GM18951 (cell line): Measurements from ENCODE around the gene STK38L.

ENCODE experiments used
- POLR2A ChIP-seq: IDR thresholded peaks from 4 replicates; pipeline ENCODE4 v1.6.1; 2011; ENCODE audit warnings: mild to moderate bottlenecking; ENCODE audit not compliant: insufficient read length, insufficient read depth; ENCODE audit errors: extremely low read depth
- in situ Hi-C: fragments of 300-500 bp; cut with MboI; formaldehyde crosslinking; loops from one replicate; pipeline ENCODE4 v1.12.0; 2022; ENCODE audit warnings: low sequenced_read_pairs, mixed read lengths, inconsistent platforms; ENCODE audit not compliant: unreplicated experiment

The STK38L gene

DNA sequence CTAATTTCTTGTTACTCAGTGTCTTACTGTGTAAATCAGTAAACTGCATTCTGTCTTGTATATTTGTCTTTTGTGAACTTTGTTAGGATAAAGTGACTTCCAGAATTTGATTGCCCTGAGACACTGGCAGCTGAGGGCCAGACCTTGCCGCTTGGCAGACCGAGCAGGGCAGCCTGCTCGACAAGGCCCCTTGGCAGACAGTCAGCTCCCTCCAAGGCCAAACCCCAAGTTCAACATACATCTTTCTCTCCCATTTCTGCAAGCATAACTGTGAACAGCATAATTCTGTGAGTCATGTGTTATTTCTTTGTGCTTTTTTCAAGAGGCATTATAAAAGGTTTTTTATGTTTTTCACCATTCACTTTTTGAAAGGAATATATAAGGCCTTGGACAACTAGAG, 49.4 kb downstream of the STK38L start:
- in situ Hi-C loops, result loop anchor here (25.0 kb wide), 1 partner anchor 256 kb away; no protein-coding TSS in a partner anchor
- TF ChIP-seq POLR2A, result no peak

DNA sequence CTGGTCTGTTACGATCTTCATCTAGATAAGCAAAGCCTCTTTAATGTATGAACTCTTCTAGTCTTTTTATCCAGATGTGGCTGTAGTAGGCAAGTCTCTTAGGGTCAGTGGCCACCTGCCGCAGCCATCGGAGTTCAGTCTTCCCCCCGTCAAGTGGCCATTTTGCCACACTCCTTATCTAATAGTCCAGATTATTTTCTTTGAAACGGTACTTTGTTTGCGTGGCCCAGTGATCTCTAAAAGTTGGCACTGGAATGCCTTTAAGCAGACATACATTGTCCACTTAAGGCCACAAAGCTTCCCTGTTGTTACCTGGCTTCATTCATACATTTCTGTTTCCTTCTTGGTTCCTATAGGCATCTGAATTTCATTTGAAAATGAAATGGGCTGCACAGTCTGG, 52.6 kb downstream of the STK38L start:
- in situ Hi-C loops, result loop anchor here (25.0 kb wide), 1 partner anchor 259 kb away; no protein-coding TSS in a partner anchor
- TF ChIP-seq POLR2A, result no peak

DNA sequence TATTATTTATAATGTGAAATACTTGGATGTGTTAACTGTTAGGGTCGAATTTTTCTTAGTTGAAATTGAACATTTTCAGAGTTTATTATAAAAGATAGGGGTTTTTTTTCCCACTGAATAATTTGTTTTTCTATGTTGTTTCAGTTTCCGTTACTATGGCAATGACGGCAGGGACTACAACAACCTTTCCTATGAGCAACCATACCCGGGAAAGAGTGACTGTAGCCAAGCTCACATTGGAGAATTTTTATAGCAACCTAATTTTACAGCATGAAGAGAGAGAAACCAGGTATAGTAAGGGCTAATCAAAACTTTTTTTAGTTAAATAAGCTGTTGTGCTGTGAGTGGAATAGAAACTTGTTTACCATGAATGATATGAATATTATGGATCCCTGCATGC, 53.5 kb downstream of the STK38L start:
- in situ Hi-C loops, result loop anchor here (25.0 kb wide), 1 partner anchor 260 kb away; no protein-coding TSS in a partner anchor
- no peak for TF ChIP-seq POLR2A

DNA sequence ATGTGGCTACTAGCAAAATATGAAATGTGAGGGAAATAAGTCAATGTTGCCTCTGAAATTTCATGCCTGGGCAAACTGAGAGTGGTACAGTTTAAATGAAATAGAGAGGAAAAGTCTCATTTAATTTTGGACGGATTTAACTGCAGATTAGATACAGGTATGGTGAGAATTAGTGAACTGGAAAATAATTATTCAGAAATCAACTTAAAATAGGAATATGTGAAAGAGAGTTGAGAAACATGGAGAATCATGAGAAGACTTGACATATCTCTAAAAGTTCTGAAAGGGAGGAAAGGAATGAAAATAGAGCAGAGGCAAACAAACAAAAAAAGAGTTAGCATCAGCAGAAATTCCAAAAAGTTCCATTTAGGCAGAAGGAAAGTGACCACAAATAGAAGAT, 55.0 kb downstream of the STK38L start:
- in situ Hi-C loops, result loop anchor here (25.0 kb wide), 1 partner anchor 262 kb away; no protein-coding TSS in a partner anchor

DNA sequence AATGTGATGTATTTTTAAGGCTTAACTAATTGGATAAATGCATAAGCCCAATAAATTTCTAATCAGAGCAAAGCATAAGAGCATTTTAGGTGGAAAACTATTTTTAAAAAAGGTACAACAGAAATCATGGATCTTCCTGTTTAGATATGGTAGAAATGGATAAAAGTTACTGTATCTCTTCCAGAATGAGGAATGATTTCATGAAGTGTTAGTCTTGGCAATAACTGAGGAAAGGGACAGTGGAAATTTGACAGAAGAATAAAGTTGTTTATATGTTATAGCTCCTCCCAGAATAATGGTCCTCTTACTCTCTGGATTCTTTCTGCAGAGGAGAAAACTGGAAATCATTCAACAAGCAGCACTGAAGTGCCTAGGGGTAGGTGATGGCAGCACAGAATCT, 56.1 kb downstream of the STK38L start:
- in situ Hi-C loops, result no loop called here

More for the DNA sequence above, 55.0 kb downstream of the STK38L start:
- TF ChIP-seq POLR2A, result no peak

DNA sequence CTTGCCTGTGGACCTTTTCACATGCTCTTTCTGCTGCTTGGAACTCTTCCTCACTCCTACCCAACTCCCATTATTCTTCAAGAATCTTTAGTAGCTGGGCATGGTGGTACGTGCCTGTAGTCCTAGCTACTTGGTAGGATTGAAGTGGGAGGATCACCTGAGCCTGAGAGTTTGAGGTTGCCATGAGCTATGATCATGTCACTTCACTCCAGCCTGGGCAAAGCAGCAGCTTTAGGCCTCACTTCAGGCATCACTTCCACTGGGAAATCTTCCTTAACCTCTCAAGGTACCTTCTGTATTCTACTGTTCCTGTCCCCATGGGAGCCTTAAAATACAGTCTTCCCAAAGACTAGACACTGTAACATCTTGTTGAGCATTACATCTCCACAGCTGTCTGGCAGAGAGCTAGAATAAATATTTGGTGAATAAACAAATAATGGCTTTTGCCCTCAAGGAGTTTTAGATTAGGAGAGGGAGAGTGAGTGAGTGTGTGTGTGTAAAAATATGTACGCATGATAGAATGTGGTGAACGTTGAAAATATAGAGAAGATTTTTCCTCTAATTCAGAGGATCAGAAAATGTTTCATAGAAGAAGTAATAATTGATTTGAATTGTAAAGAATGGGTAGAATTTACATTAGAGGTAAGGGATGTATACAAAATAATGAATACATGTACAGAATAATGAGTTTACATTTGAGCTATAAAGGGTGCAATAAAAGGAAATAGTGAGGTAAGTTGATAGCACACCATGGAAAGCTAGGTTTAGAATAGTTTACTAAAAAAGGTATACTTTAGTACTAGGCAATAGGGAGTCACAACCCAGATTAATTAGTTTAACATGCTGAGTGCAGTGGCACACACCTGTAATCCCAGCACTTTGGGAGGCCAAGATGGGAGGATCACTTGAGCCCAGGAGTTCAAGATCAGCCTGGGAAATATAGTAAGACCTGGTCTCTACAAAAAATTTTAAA, 59.3 kb downstream of the STK38L start:
- in situ Hi-C loops, result no loop called here
- no peak for TF ChIP-seq POLR2A

More for the DNA sequence above, 56.1 kb downstream of the STK38L start:
- TF ChIP-seq POLR2A, result no peak

DNA sequence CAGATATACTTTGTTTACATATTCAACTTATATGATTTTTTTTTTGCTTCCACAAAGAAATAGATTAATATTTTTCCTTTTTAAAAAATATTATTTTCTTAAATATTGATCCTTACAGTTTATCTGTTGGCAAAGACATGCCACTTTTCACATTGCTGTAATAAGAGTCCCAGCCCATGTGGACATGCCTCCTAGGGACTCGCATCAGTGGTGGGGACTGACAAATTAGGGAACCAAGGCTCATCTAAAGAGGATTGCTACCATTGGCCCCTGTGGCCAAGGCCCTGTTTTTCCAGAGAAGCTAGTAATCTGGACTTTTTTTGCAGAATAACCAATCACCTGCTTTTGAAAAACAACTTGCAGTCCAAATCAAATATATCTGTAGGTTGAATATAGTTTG, 60.8 kb downstream of the STK38L start:
- no peak for TF ChIP-seq POLR2A
- in situ Hi-C loops, result no loop called here

DNA sequence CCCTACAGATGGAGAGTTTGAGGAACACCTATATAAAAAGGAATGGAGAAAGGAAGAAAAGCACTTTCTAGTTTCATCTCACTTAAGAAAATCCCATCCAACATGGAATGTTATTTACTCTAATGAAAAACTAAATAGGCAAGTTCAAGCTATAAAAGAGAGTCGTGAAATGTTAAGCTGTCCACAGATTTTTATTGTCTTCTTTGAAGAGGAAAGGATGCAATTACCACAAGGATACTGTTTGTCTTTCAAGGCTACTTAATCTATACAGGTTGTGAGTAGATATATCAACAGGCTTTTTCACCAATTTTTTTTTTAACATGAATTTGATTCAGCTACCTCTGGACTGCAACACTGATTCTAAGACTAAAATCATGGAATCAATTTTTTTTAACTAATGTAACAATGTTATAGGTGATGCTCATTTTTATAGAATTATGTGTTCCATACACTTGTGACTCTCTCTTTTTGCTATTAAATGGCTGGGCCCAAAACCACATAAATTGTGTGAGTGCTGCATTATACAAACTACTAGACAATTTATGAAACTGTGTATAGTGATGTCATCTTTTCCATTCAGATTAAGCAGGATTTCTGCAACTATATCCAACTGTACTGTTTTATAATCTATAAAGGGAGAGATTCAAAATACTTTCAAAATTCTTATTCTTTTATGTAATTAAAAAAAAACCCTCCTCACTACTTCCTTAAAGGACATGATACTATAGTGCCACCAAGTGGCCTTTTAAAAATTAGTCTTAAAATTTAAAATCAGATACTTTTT, 61.8 kb downstream of the STK38L start:
- no peak for TF ChIP-seq POLR2A
- in situ Hi-C loops, result no loop called here

DNA sequence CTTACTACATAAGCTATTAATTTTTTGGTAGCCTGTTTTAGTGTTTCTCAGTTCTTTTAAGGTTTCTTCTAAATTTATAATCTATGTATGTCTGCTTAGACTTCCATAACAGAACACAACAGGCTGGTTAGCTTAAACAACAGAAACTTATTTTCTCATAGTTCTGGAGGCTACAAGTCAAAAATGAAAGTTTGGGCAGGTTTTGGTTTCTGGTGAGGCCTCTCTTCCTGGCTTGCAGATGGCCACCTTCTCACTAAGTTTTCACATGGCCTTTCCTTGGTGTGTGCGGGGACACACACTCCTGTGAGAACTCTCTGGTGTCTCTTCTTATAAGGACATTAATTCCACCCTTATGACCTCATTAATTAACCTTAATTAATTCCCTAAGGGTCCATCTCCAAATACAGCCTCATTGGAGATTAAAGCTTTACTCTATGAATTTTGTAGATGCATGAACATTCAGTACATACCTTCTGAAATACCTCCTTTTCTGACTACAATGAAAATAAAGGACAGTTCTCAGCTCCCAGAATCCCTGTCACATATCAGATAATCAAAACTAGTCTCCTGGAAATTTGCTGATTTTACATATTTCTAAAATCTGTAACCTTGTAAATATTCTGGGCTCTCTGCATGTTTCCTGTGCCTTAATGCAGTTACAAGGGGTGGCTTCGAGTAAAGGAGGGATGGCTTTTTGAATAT, 65.4 kb downstream of the STK38L start:
- in situ Hi-C loops, result no loop called here

DNA sequence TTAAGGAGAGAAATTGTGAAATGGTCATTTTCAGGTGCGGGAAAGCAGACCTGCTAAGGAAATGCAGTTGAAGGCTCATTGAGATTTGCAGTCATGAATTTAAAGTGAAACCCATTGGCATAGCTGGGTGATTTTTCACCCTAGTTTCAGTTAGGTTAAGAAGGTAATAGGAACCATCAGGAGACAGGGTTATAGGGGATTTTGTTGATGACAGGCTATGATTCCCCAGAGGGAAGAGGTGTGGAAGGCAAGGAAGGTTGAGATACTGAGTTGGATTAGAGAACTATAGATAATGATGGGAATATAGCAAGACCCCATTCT, 65.9 kb downstream of the STK38L start:
- no peak for TF ChIP-seq POLR2A
- in situ Hi-C loops, result no loop called here

More for the DNA sequence above, 65.4 kb downstream of the STK38L start:
- TF ChIP-seq POLR2A, result no peak

DNA sequence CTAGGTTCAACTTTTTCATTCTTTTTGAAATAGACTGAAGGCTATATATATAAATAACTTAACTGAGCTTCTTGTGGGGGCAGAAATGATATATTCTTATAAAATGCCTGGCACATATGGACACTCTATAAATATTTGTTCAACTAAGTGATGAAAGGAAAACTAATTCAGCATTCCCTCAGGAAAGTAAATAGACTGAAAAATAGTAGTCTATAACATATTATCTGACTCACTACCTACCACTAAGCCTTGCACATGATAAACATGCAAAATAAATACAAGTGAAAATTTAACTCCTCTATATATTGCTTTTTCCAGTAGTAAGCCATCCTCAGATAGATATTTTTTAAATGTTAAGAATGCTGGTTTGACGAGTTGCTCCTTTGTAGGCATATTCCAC, 72.9 kb downstream of the STK38L start:
- in situ Hi-C loops, result no loop called here
- no peak for TF ChIP-seq POLR2A

DNA sequence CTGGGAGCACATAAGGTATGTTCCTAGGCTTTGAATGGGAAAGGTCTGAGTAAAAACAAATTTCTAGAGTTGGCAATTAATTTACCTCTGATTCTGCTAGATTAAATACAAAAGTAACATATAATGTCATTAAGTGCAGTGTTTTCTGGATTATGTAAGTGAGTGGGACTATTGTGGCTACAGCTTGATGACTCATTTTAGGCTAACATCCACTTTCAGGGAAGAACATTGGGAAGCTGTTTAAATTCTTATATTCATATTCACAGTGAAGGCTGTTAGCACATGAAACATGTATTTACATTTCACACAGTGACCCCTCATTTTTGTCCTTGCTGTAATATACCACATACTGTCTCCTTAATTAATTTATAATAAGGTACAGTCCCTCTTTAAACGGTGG, 75.3 kb downstream of the STK38L start:
- TF ChIP-seq POLR2A, result no peak
- in situ Hi-C loops, result no loop called here

DNA sequence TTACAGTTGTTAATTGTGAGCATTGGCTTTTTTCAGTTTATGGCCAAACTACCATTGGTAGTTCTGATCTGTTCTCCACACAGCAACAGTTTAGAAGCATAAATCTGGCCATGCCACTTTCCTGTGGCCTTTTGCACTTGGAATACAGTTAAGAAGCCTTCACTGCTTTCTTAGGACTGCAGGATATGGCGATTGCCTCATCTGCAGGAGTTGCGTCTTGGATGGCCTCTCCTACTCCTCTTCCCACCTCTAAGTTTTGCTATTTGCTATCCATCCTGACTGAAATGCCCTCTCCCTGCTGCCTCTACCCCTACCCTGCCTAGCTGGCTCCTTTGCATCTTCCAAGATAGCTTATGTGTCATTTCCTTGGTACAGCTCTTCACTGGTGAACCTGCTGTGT, 75.8 kb downstream of the STK38L start:
- no peak for TF ChIP-seq POLR2A
- in situ Hi-C loops, result no loop called here
